GM12873 (cell line): ENCODE data around the gene ROBO1.

Experiments
- CTCF ChIP-seq: IDR thresholded peaks from 2 replicates; pipeline ENCODE4 v1.5.1; 2012; ENCODE audit warnings: low read depth, mild to moderate bottlenecking, moderate library complexity, low read length, control low read depth; ENCODE audit not compliant: insufficient read depth; ENCODE audit errors: missing control alignments

Gene ROBO1

GRCh38 chr3:79564192-79564591 lies 203.6 kb downstream of the ROBO1 start:
- TF ChIP-seq CTCF, result no peak

GRCh38 chr3:79560698-79561097 lies 207.1 kb downstream of the ROBO1 start:
- no peak for TF ChIP-seq CTCF

GRCh38 chr3:79558943-79559342 lies 208.9 kb downstream of the ROBO1 start:
- no peak for TF ChIP-seq CTCF

- TF ChIP-seq CTCF, result no peak
These were observed 212.1 kb downstream of the ROBO1 start for GRCh38 chr3:79555655-79556054.

GRCh38 chr3:79551997-79552396 lies 215.8 kb downstream of the ROBO1 start:
- TF ChIP-seq CTCF, result no peak

GRCh38 chr3:79551321-79551892 lies 216.4 kb downstream of the ROBO1 start:
- no peak for TF ChIP-seq CTCF

GRCh38 chr3:79543218-79543982 lies 224.4 kb downstream of the ROBO1 start:
- TF ChIP-seq CTCF, result no peak
